ENCODE measurements around the gene CYB561. TPM values are rescaled to one million over a fixed set of nuclear protein-coding genes. Genes with fewer than 3 reads are reported as not detected.

CYB561 gene
- total RNA-seq, 1 donor: 28.0 TPM

Small RNAs within 50 kb of the gene (small RNA-seq; reads per million reads assigned to genes)
- not detected for gene AC005828.6

Other genes with a start within 250 kb of the CYB561 start
- gene ACE, start 30.8 kb upstream of the CYB561 start, total RNA-seq: 14.5 TPM
- gene KCNH6, start 77.1 kb upstream of the CYB561 start, total RNA-seq: not detected
- 81.9 TPM for gene DCAF7, start 104.2 kb upstream of the CYB561 start, total RNA-seq
- gene TACO1, start 154.6 kb upstream of the CYB561 start, total RNA-seq: 7.8 TPM
- 68.1 TPM for gene MAP3K3, start 176.1 kb upstream of the CYB561 start, total RNA-seq

All from hematopoietic multipotent progenitor cell (in vitro differentiated cells).